M059J (cell line): Measurements from ENCODE around the gene PSG2. TPM values are rescaled to one million over a fixed set of nuclear protein-coding genes. Genes with fewer than 3 reads are reported as not detected.
A peak's percentile ranks its signal among the peaks of the same experiment; 100 is the strongest.
"Not testable (repeated sequence)": the region's sequence is repeated elsewhere in the genome, so short reads cannot be mapped to it uniquely, and the experiment has no call there.

Source experiments
- DNase-seq: peaks from one replicate; pipeline ENCODE4 v3.0.0-alpha.2; 2012; ENCODE audit warnings: low read depth
- total RNA-seq: library from RNA; depleted of rRNA; stranded (reverse); fragments of >200 nt; shearing (Covaris generic); gene quantifications from 2 replicates; pipeline ENCODE4 v1.2.3, GENCODE V29; 2014; rRNA removed

Gene PSG2
- 0.34 and 1.1 TPM in 2 replicates for total RNA-seq

- not testable (repeated sequence) for DNase-seq
Observed at GRCh38 chr19:43082601-43083000, at the start of gene PSG2. Gene PSG2 (minus strand): TSS chr19:43082701. CDS start chr19:43082569, 132 bp downstream.

GRCh38 chr19:43131281-43131842, 48.9 kb upstream of the PSG2 start:
- DNase-seq, result peak; percentile 68

GRCh38 chr19:43129197-43129596, 46.7 kb upstream of the PSG2 start:
- DNase-seq, result not testable (repeated sequence)

GRCh38 chr19:43127336-43127735, 44.8 kb upstream of the PSG2 start:
- peak; percentile 92 for DNase-seq

GRCh38 chr19:43126720-43127119, 44.2 kb upstream of the PSG2 start:
- DNase-seq, result no peak

GRCh38 chr19:43124360-43124759, 41.9 kb upstream of the PSG2 start:
- DNase-seq, result peak; percentile 22

- peak; percentile 98 for DNase-seq
Observed at GRCh38 chr19:43120433-43121026, 38.0 kb upstream of the PSG2 start.

GRCh38 chr19:43119526-43119925, 37.0 kb upstream of the PSG2 start:
- DNase-seq, result peak; percentile 77

GRCh38 chr19:43116421-43116820, 33.9 kb upstream of the PSG2 start:
- not testable (repeated sequence) for DNase-seq

- DNase-seq, result not testable (repeated sequence)
Observed at GRCh38 chr19:43115548-43115947, 33.0 kb upstream of the PSG2 start.

- not testable (repeated sequence) for DNase-seq
Observed at GRCh38 chr19:43115064-43115463, 32.6 kb upstream of the PSG2 start.

GRCh38 chr19:43114626-43115025, 32.1 kb upstream of the PSG2 start:
- DNase-seq, result peak; percentile 23

GRCh38 chr19:43107401-43107800, 24.9 kb upstream of the PSG2 start:
- not testable (repeated sequence) for DNase-seq

GRCh38 chr19:43105496-43105895, 23.0 kb upstream of the PSG2 start:
- peak; percentile 79 for DNase-seq

- DNase-seq, result peak; percentile 81
Observed at GRCh38 chr19:43104215-43104850, 21.8 kb upstream of the PSG2 start.

- no peak for DNase-seq
Observed at GRCh38 chr19:43101950-43102349, 19.4 kb upstream of the PSG2 start.

GRCh38 chr19:43098416-43098815, 15.9 kb upstream of the PSG2 start:
- not testable (repeated sequence) for DNase-seq

- DNase-seq, result peak; percentile 73
Observed at GRCh38 chr19:43087702-43088340, 5.3 kb upstream of the PSG2 start.

- DNase-seq, result peak; percentile 51
Observed at GRCh38 chr19:43085796-43086530, 3.5 kb upstream of the PSG2 start.

GRCh38 chr19:43084196-43084832, 1.8 kb upstream of the PSG2 start:
- DNase-seq, result peak; percentile 43

- DNase-seq, result not testable (repeated sequence)
Observed at GRCh38 chr19:43083721-43084120, 1.2 kb upstream of the PSG2 start.
